ENCODE results near the gene ANKRD52. TPM values are rescaled to one million over a fixed set of nuclear protein-coding genes. Genes with fewer than 3 reads are reported as not detected.
A peak's percentile ranks its signal among the peaks of the same experiment; 100 is the strongest.

ANKRD52 gene
- total RNA-seq, 2 donors from 2014 or later: 15.2 to 21.0 TPM

- peaks cover 27% of the 10 kb centered on the region for H3K4me1 ChIP-seq
- no peak for TF ChIP-seq POLR2A (IDR thresholded peaks at IDR 0.05)
- TF ChIP-seq, protein P1, sequence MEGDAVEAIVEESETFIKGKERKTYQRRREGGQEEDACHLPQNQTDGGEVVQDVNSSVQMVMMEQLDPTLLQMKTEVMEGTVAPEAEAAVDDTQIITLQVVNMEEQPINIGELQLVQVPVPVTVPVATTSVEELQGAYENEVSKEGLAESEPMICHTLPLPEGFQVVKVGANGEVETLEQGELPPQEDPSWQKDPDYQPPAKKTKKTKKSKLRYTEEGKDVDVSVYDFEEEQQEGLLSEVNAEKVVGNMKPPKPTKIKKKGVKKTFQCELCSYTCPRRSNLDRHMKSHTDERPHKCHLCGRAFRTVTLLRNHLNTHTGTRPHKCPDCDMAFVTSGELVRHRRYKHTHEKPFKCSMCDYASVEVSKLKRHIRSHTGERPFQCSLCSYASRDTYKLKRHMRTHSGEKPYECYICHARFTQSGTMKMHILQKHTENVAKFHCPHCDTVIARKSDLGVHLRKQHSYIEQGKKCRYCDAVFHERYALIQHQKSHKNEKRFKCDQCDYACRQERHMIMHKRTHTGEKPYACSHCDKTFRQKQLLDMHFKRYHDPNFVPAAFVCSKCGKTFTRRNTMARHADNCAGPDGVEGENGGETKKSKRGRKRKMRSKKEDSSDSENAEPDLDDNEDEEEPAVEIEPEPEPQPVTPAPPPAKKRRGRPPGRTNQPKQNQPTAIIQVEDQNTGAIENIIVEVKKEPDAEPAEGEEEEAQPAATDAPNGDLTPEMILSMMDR (IDR thresholded peaks at IDR 0.05): no peak
- no peaks in the 10 kb centered on the region for H3K36me3 ChIP-seq (replicated peaks in 1 of 2; ENCODE audit: insufficient read depth in 1 of 2, low read depth in 2 of 2)
- H3K9me3 ChIP-seq: no peaks in the 10 kb centered on the region
- DNase-seq (no peak), ATAC-seq (no peak)
- no peak overlapping the region for H3K4me3 ChIP-seq
- intact Hi-C loops (cut with DNase I): no loop called here
- WGBS, 2 donors: 91 to 93% methylated on average over 8 of the region's 8 CpGs
- H3K27ac ChIP-seq: no peak overlapping the region
- no peaks in the 10 kb centered on the region for H3K27me3 ChIP-seq
Observed at GRCh38 chr12:56260380-56260779, 2.2 kb upstream of the ANKRD52 start.

DNA sequence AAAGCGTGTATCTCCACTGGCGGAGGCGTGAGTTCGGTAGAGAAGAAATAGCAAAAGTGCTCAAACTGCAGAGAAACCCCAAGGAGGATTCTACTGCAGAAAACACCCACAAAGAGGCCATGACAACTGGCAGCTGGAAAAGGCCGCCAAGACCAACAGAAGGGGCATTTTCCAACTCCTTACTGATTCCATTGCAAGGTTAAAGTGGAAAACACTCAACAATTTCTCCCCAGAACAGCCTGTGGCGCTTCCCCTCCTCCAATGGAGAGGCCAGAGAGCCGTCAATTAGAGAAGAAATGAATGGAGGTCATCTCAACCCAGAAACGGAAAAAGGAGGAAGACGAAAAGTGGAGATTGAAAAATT lies 618 bp upstream of the ANKRD52 start:
- 10% methylated on average over 8 to 9 of the region's 9 CpGs for WGBS, 2 donors
- intact Hi-C loops (cut with DNase I): no loop called here
- DNase-seq (no peak), ATAC-seq (no peak)
- peak overlapping the region; percentile 76 to 89 (median 86) for H3K27ac ChIP-seq
- no peaks in the 10 kb centered on the region for H3K9me3 ChIP-seq
- H3K36me3 ChIP-seq (replicated peaks in 1 of 2; ENCODE audit: insufficient read depth in 1 of 2, low read depth in 2 of 2): peaks cover 0 to 9% of the 10 kb centered on the region in 2 donors
- H3K27me3 ChIP-seq: no peaks in the 10 kb centered on the region
- H3K4me1 ChIP-seq: peaks cover 27% of the 10 kb centered on the region
- TF ChIP-seq POLR2A (IDR thresholded peaks at IDR 0.05): no peak
- TF ChIP-seq, protein P1 (IDR thresholded peaks at IDR 0.05): no peak
- peak overlapping the region; percentile 21 to 42 for H3K4me3 ChIP-seq

DNA sequence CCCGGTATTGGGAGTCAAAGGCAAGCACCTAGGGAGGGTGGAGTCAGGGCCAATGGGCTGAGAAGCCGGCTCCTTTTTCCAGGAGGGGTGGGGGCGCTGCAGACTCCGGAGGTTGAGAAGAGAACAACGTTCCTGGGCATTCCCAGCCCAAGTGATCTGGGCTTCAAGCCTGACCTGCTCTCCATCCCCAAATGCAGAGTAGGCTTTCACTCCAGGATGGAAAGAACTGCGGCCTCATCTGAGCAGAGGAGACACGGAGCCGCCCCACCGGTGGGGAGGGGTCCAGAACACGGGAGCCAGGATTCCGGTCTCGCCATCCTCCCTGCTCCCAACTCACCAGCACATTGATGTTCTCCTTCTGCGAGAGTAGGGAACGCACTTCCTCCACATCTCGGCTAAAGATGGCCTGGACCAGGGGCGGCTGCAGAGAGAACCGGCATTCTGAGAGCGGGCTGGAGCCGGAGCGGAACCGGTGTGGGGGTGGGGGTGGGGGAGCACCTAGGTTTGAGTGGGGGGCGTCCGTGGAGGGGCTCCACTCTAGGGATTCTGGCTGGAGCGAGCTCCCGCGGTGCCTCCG lies 605 bp downstream of the ANKRD52 start:
- TF ChIP-seq, protein P1 (IDR thresholded peaks at IDR 0.05): no peak
- TF ChIP-seq POLR2A (IDR thresholded peaks at IDR 0.05): no peak
- intact Hi-C loops (cut with DNase I): no loop called here

DNA sequence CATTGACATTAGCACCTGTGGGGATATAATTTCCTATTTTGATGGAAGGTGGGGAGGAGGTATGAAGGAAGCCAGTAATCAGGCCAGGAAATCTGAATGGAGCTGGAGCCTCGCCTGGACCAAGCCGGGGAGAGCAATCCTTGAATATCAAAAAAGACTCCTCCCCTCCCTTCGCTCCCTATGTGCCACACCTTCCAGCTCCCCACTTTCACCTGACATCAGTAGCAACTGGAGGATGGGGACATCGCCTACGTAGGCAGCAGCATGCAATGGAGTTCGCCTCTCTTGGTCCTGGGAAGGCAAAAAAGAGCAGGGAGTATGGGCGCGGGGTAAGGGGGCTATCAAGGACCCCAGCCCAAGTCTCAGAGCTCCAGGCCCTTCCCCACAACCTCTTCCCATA lies 1.1 kb downstream of the ANKRD52 start:
- WGBS, 2 donors: 66 to 72% methylated on average over 4 to 8 of the region's 8 CpGs
- intact Hi-C loops (cut with DNase I): no loop called here
- Histone ChIP-seq H3K4me3 (peak overlapping the region; percentile 59 to 82), H3K36me3 (replicated peaks in 1 of 2; ENCODE audit: insufficient read depth in 1 of 2, low read depth in 2 of 2) (peaks cover 0 to 23% of the 10 kb centered on the region in 2 donors), H3K27me3 (no peaks in the 10 kb centered on the region), H3K4me1 (peaks cover 27% of the 10 kb centered on the region), H3K9me3 (no peaks in the 10 kb centered on the region), H3K27ac (peak overlapping the region in 1 of 4 donors; percentile 89)
- ATAC-seq (no peak), DNase-seq (no peak)
- TF ChIP-seq, protein P1 (IDR thresholded peaks at IDR 0.05): no peak
- no peak for TF ChIP-seq POLR2A (IDR thresholded peaks at IDR 0.05)

More for the DNA sequence above, 605 bp downstream of the ANKRD52 start:
- Histone ChIP-seq H3K36me3 (replicated peaks in 1 of 2; ENCODE audit: insufficient read depth in 1 of 2, low read depth in 2 of 2) (peaks cover 0 to 17% of the 10 kb centered on the region in 2 donors), H3K9me3 (no peaks in the 10 kb centered on the region), H3K27me3 (no peaks in the 10 kb centered on the region), H3K4me1 (peaks cover 27% of the 10 kb centered on the region), H3K4me3 (peak overlapping the region; percentile 59 to 82), H3K27ac (peak overlapping the region; percentile 76 to 89 (median 86))
- WGBS, 2 donors: 0% methylated on average over 8 to 27 of the region's 27 CpGs
- no peak for ATAC-seq
- DNase-seq: peak in 3 of 4 donors; percentile 22 to 53 (median 39)
